HepG2 (cell line): ENCODE measurements around the gene SMIM22. TPM values are rescaled to one million over a fixed set of nuclear protein-coding genes. Genes with fewer than 3 reads are reported as not detected.

ENCODE experiments used
- CEBPG ChIP-seq: IDR thresholded peaks from 2 replicates; pipeline ENCODE4 v1.6.1; 2016
- CENPX ChIP-seq: sonication (generic); formaldehyde crosslinking; IDR thresholded peaks from 2 replicates; pipeline ENCODE4 v1.9.0; 2021; ENCODE audit warnings: mild to moderate bottlenecking, missing genetic modification reagents, moderate library complexity
- FIP1L1 ChIP-seq: fragments of 200-400 bp; formaldehyde crosslinking; IDR thresholded peaks from 2 replicates; pipeline ENCODE4 v1.6.1; 2018; ENCODE audit warnings: low read depth, mild to moderate bottlenecking, low read length, moderate library complexity, borderline replicate concordance; ENCODE audit not compliant: insufficient read depth
- FOXO1 ChIP-seq: sonication (generic); formaldehyde crosslinking; IDR thresholded peaks from 2 replicates; pipeline ENCODE4 v1.4.0; 2020; ENCODE audit warnings: missing genetic modification reagents
- NKX3-1 ChIP-seq: sonication (generic); formaldehyde crosslinking; IDR thresholded peaks from 2 replicates; pipeline ENCODE4 v1.5.0; 2020; ENCODE audit warnings: missing genetic modification reagents
- PHB2 ChIP-seq: fragments of 450-650 bp; IDR thresholded peaks from 2 replicates; pipeline ENCODE4 v1.6.1; 2018; ENCODE audit not compliant: partially characterized antibody
- RARA ChIP-seq: IDR thresholded peaks from 2 replicates; pipeline ENCODE4 v1.6.1; 2016; ENCODE audit warnings: missing genetic modification reagents, missing compliant biosample characterization
- RBFOX2 ChIP-seq: fragments of 200-400 bp; formaldehyde crosslinking; IDR thresholded peaks from 2 replicates; pipeline ENCODE4 v1.6.1; 2017; ENCODE audit warnings: low read depth, mild to moderate bottlenecking, low read length
- REXO4 ChIP-seq: sonication (generic); formaldehyde crosslinking; IDR thresholded peaks from 2 replicates; pipeline ENCODE4 v1.8.0; 2022; ENCODE audit warnings: missing genetic modification reagents, mild to moderate bottlenecking, borderline replicate concordance
- SMAD9 ChIP-seq: sonication (generic); formaldehyde crosslinking; IDR thresholded peaks from 2 replicates; pipeline ENCODE4 v1.5.1; 2020; ENCODE audit warnings: mild to moderate bottlenecking, missing genetic modification reagents
- ZNF549 ChIP-seq: sonication (generic); formaldehyde crosslinking; IDR thresholded peaks from 2 replicates; pipeline ENCODE4 v1.5.0; 2020; ENCODE audit warnings: missing genetic modification reagents
- ZNF75D ChIP-seq: sonication (generic); formaldehyde crosslinking; IDR thresholded peaks from 2 replicates; pipeline ENCODE4 v1.8.1; 2023; ENCODE audit warnings: missing genetic modification reagents, mild to moderate bottlenecking, borderline replicate concordance
- polyA plus RNA-seq, 8 experiments: library from polyadenylated mRNA; depleted of rRNA in 3 of 8; stranded (reverse) in 7 of 8; unstranded in 1 of 8; fragments of >200 nt; fragmentation: Illumina TruSeq in 4 of 8; extraction: Trizol in 4 of 8; gene quantifications; 2 replicates each; pipeline versions ENCODE4 v1.2.1 to v1.2.3, GENCODE V29; 2011 to 2016; ENCODE audit warnings: low read depth in 4 of 8, missing spikeins in 1 of 8, mixed read lengths in 1 of 8; ENCODE audit not compliant: insufficient read depth in 1 of 8
- total RNA-seq, 5 experiments: library from RNA; depleted of rRNA; stranded (reverse); fragments of >200 nt; fragmentation: Illumina TruSeq; extraction: Trizol; gene quantifications; 2 replicates each; pipeline ENCODE4 v1.2.3, GENCODE V29; 2016; ENCODE audit warnings: low read depth in 1 of 5
- TF ChIP-seq, protein P1 (sequence below): sonication (generic); formaldehyde crosslinking; IDR thresholded peaks from 2 replicates; pipeline ENCODE4 v1.4.0; 2020; ENCODE audit warnings: missing genetic modification reagents, borderline replicate concordance
- TF ChIP-seq, protein P2 (sequence below): sonication (generic); formaldehyde crosslinking; IDR thresholded peaks from 2 replicates; pipeline ENCODE4 v1.4.0; 2020; ENCODE audit warnings: missing genetic modification reagents, borderline replicate concordance
- TF ChIP-seq, protein P3 (sequence below): sonication (generic); formaldehyde crosslinking; IDR thresholded peaks from 2 replicates; pipeline ENCODE4 v1.4.0; 2020; ENCODE audit warnings: missing genetic modification reagents
- TF ChIP-seq, protein P4 (sequence below): sonication (generic); formaldehyde crosslinking; IDR thresholded peaks from 2 replicates; pipeline ENCODE4 v1.5.1; 2020; ENCODE audit warnings: mild to moderate bottlenecking, missing genetic modification reagents, moderate library complexity

The SMIM22 gene
- total and polyA plus RNA-seq, 2 of the 13 experiments (the other 11 are each of a cell fraction or from before 2014, with no cell fraction given) = not detected

DNA sequence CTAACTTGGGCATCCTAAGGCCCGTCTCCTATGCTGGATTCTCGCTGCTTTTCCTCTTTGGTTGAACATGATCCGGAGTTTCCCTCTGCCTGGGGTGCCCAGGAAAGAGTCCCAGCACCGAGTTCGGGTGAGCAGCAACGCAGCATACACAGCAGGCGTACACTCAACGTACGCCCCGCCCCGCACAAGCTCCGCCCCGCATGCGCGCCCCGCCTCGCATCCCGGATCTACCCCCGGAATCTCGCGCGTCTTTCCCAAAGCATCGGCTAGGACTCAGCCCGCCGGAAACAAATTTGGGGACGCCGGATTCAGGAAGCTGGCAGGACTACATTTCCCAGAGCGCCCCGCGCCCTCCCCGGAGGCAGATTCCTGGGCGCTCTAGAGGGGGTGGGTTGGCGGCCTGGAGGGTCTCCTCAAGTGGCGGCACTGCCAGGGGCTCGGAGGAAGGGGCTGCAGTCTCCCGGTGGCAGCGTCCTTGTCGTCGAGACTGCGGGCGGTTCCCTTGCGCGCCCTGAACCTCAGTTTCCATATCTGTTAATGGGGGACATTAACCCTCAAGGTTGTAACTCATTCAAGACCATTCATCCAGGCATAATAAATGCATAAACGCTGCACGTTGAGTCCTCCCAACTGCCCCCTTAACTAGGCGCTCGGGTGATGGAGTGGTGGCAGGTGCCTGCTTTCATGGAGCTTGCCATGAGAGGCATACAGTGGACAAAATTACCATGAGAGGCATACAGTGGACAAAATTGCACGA, 26.4 kb upstream of the SMIM22 start (continued):
- TF ChIP-seq, protein P1, sequence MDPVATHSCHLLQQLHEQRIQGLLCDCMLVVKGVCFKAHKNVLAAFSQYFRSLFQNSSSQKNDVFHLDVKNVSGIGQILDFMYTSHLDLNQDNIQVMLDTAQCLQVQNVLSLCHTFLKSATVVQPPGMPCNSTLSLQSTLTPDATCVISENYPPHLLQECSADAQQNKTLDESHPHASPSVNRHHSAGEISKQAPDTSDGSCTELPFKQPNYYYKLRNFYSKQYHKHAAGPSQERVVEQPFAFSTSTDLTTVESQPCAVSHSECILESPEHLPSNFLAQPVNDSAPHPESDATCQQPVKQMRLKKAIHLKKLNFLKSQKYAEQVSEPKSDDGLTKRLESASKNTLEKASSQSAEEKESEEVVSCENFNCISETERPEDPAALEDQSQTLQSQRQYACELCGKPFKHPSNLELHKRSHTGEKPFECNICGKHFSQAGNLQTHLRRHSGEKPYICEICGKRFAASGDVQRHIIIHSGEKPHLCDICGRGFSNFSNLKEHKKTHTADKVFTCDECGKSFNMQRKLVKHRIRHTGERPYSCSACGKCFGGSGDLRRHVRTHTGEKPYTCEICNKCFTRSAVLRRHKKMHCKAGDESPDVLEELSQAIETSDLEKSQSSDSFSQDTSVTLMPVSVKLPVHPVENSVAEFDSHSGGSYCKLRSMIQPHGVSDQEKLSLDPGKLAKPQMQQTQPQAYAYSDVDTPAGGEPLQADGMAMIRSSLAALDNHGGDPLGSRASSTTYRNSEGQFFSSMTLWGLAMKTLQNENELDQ (CRISPR knock-in tag) = peak; percentile 27; the same call in 1 of the 2 replicates
- TF ChIP-seq RARA (CRISPR knock-in tag) = 0 out of 2 replicates have a peak, but pooled peaks have one; percentile 42
- TF ChIP-seq, protein P2, sequence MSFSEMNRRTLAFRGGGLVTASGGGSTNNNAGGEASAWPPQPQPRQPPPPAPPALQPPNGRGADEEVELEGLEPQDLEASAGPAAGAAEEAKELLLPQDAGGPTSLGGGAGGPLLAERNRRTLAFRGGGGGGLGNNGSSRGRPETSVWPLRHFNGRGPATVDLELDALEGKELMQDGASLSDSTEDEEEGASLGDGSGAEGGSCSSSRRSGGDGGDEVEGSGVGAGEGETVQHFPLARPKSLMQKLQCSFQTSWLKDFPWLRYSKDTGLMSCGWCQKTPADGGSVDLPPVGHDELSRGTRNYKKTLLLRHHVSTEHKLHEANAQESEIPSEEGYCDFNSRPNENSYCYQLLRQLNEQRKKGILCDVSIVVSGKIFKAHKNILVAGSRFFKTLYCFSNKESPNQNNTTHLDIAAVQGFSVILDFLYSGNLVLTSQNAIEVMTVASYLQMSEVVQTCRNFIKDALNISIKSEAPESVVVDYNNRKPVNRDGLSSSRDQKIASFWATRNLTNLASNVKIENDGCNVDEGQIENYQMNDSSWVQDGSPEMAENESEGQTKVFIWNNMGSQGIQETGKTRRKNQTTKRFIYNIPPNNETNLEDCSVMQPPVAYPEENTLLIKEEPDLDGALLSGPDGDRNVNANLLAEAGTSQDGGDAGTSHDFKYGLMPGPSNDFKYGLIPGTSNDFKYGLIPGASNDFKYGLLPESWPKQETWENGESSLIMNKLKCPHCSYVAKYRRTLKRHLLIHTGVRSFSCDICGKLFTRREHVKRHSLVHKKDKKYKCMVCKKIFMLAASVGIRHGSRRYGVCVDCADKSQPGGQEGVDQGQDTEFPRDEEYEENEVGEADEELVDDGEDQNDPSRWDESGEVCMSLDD (CRISPR knock-in tag) = no peak
- TF ChIP-seq, protein P3, sequence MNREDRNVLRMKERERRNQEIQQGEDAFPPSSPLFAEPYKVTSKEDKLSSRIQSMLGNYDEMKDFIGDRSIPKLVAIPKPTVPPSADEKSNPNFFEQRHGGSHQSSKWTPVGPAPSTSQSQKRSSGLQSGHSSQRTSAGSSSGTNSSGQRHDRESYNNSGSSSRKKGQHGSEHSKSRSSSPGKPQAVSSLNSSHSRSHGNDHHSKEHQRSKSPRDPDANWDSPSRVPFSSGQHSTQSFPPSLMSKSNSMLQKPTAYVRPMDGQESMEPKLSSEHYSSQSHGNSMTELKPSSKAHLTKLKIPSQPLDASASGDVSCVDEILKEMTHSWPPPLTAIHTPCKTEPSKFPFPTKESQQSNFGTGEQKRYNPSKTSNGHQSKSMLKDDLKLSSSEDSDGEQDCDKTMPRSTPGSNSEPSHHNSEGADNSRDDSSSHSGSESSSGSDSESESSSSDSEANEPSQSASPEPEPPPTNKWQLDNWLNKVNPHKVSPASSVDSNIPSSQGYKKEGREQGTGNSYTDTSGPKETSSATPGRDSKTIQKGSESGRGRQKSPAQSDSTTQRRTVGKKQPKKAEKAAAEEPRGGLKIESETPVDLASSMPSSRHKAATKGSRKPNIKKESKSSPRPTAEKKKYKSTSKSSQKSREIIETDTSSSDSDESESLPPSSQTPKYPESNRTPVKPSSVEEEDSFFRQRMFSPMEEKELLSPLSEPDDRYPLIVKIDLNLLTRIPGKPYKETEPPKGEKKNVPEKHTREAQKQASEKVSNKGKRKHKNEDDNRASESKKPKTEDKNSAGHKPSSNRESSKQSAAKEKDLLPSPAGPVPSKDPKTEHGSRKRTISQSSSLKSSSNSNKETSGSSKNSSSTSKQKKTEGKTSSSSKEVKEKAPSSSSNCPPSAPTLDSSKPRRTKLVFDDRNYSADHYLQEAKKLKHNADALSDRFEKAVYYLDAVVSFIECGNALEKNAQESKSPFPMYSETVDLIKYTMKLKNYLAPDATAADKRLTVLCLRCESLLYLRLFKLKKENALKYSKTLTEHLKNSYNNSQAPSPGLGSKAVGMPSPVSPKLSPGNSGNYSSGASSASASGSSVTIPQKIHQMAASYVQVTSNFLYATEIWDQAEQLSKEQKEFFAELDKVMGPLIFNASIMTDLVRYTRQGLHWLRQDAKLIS = no peak
- TF ChIP-seq NKX3-1 = no peak
- TF ChIP-seq CEBPG = 0 out of 2 replicates have a peak, but pooled peaks have one; percentile 10
- TF ChIP-seq ZNF75D (CRISPR knock-in tag) = no peak
- TF ChIP-seq PHB2 = no peak
- TF ChIP-seq SMAD9 (CRISPR knock-in tag) = no peak
- TF ChIP-seq ZNF549 (CRISPR knock-in tag) = no peak
- TF ChIP-seq RBFOX2 = peak; percentile 64
- no peak for TF ChIP-seq FIP1L1
- TF ChIP-seq FOXO1 (CRISPR knock-in tag) = no peak
- no peak for TF ChIP-seq REXO4 (CRISPR knock-in tag)
- no peak for TF ChIP-seq CENPX
- TF ChIP-seq, protein P4, sequence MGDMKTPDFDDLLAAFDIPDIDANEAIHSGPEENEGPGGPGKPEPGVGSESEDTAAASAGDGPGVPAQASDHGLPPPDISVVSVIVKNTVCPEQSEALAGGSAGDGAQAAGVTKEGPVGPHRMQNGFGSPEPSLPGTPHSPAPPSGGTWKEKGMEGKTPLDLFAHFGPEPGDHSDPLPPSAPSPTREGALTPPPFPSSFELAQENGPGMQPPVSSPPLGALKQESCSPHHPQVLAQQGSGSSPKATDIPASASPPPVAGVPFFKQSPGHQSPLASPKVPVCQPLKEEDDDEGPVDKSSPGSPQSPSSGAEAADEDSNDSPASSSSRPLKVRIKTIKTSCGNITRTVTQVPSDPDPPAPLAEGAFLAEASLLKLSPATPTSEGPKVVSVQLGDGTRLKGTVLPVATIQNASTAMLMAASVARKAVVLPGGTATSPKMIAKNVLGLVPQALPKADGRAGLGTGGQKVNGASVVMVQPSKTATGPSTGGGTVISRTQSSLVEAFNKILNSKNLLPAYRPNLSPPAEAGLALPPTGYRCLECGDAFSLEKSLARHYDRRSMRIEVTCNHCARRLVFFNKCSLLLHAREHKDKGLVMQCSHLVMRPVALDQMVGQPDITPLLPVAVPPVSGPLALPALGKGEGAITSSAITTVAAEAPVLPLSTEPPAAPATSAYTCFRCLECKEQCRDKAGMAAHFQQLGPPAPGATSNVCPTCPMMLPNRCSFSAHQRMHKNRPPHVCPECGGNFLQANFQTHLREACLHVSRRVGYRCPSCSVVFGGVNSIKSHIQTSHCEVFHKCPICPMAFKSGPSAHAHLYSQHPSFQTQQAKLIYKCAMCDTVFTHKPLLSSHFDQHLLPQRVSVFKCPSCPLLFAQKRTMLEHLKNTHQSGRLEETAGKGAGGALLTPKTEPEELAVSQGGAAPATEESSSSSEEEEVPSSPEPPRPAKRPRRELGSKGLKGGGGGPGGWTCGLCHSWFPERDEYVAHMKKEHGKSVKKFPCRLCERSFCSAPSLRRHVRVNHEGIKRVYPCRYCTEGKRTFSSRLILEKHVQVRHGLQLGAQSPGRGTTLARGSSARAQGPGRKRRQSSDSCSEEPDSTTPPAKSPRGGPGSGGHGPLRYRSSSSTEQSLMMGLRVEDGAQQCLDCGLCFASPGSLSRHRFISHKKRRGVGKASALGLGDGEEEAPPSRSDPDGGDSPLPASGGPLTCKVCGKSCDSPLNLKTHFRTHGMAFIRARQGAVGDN (CRISPR knock-in tag) = peak; percentile 76
